ENCODE measurements around the gene CTSE. TPM values are rescaled to one million over a fixed set of nuclear protein-coding genes. Genes with fewer than 3 reads are reported as not detected.

Gene CTSE
- total and polyA plus RNA-seq, 2 of the 13 experiments (the other 11 are each of a cell fraction or from before 2014, with no cell fraction given) = 0.50 to 0.69 TPM

GRCh38 chr1:206040328-206040727 lies 16.6 kb upstream of the CTSE start (continued):
- TF ChIP-seq ZBTB4 (CRISPR knock-in tag; IDR thresholded peaks at IDR 0.05; ENCODE audit: borderline replicate concordance) (no peak), GABPA (IDR thresholded peaks at IDR 0.05; ENCODE audit: low read depth, low read length) (no peak), GABPA (CRISPR knock-in tag; IDR thresholded peaks at IDR 0.05; ENCODE audit: low read depth) (no peak), ZNF292 (CRISPR knock-in tag; IDR thresholded peaks at IDR 0.05; ENCODE audit: borderline replicate concordance, low read depth) (no peak), ZNF770 (CRISPR knock-in tag; IDR thresholded peaks at IDR 0.05) (peak; percentile 74)

GRCh38 chr1:206039046-206039973 lies 15.6 kb upstream of the CTSE start:
- Histone ChIP-seq H3K4me1 (ENCODE audit: insufficient read depth, low read length) (peaks cover 21% of the 10 kb centered on the region), H3K9me3 (ENCODE audit: low read length) (no peaks in the 10 kb centered on the region), H3K79me2 (ENCODE audit: insufficient read depth, low read length) (no peaks in the 10 kb centered on the region), H3K9ac (ENCODE audit: insufficient read depth, low read depth, low read length) (no peak overlapping the region), H4K20me1 (ENCODE audit: insufficient read depth, low read length) (no peaks in the 10 kb centered on the region), H3K4me2 (ENCODE audit: low read depth, low read length) (peak overlapping the region; percentile 23; the same call in 1 of the 2 replicates), H3K27ac (ENCODE audit: extremely low read length, insufficient read depth, low read length) (no peak overlapping the region), H3K4me3 (replicated peaks in 1 of 3; ENCODE audit: insufficient read depth in 1 of 3, low read depth in 2 of 3, low read length in 3 of 3) (no peak overlapping the region), H2AFZ (ENCODE audit: low read length) (peak overlapping the region; percentile 29), H3K27me3 (ENCODE audit: control insufficient read depth in 1 of 2, insufficient read depth in 2 of 2, low read length in 2 of 2) (peaks cover 1 to 23% of the 10 kb centered on the region in 2 experiments; a peak in 3 of 5 replicates), H3K36me3 (replicated peaks in 1 of 2; ENCODE audit: control insufficient read depth in 1 of 2, insufficient read depth in 2 of 2, low read length in 2 of 2) (no peaks in the 10 kb centered on the region)
- in situ Hi-C loops (cut with HindIII; ENCODE audit: extremely low pct_ligation_motif_present, low pct_unique_long_range_greater_than_20kb) (no loop called here), intact Hi-C loops (cut with micrococcal nuclease; ENCODE audit: unreplicated experiment) (no loop called here)
- ChIA-PET POLR2A (no interaction called here), CTCF (ENCODE audit: low intra/inter-chr PET ratio, low total read pairs) (no interaction called here)
- ATAC-seq (no peak), DNase-seq (ENCODE audit: low spot score) (no peak), FAIRE-seq (no peak)
- TF ChIP-seq ZKSCAN8 (CRISPR knock-in tag; IDR thresholded peaks at IDR 0.05; ENCODE audit: borderline replicate concordance) (peak; percentile 87), FOXJ3 (CRISPR knock-in tag; IDR thresholded peaks at IDR 0.05; ENCODE audit: borderline replicate concordance) (no peak)
- BruUV-seq (replicated peaks) = no TSS peak
- 27% methylated on average over 7 of the region's 7 CpGs for WGBS (ENCODE audit: low lambda C conversion rate)

Measured in HepG2 (cell line).